Epithelial cell of esophagus (primary cell): Measurements from ENCODE around the gene HDAC7.

Source experiments
- DNase-seq: peaks from one replicate; pipeline ENCODE4 v3.0.0; 2010; ENCODE audit warnings: low read depth
- H3K4me3 ChIP-seq: 2 replicates; pipeline ENCODE4 v1.5.1; 2011; ENCODE audit warnings: mild to moderate bottlenecking, low read length, control low read depth
- CTCF ChIP-seq: IDR thresholded peaks from 2 replicates; pipeline ENCODE4 v1.5.1; 2011; ENCODE audit warnings: low read depth, mild to moderate bottlenecking, low read length, control low read depth, inconsistent platforms; ENCODE audit not compliant: insufficient read depth; ENCODE audit errors: missing control alignments

HDAC7 gene

GRCh38 chr12:47850153-47851084, 30.7 kb upstream of the HDAC7 start:
- TF ChIP-seq CTCF = no peak
- H3K4me3 ChIP-seq = no peak overlapping the region
- no peak for DNase-seq

- H3K4me3 ChIP-seq = no peak overlapping the region
- DNase-seq = no peak
- TF ChIP-seq CTCF = no peak
Observed at GRCh38 chr12:47849261-47849660, 29.6 kb upstream of the HDAC7 start.

GRCh38 chr12:47848853-47849252, 29.1 kb upstream of the HDAC7 start:
- peak; percentile 82 for DNase-seq
- TF ChIP-seq CTCF = no peak
- no peak overlapping the region for H3K4me3 ChIP-seq

- TF ChIP-seq CTCF = no peak
- no peak overlapping the region for H3K4me3 ChIP-seq
Observed at GRCh38 chr12:47846294-47846996, 26.7 kb upstream of the HDAC7 start.

GRCh38 chr12:47845081-47845480, 25.4 kb upstream of the HDAC7 start:
- DNase-seq = no peak
- no peak overlapping the region for H3K4me3 ChIP-seq
- TF ChIP-seq CTCF = no peak

More at GRCh38 chr12:47846294-47846996, 26.7 kb upstream of the HDAC7 start:
- DNase-seq = no peak

- H3K4me3 ChIP-seq = no peak overlapping the region
- no peak for TF ChIP-seq CTCF
- no peak for DNase-seq
Observed at GRCh38 chr12:47844264-47845019, 24.7 kb upstream of the HDAC7 start.
